Omental fat pad (tissue), 4 donors: Measurements from ENCODE around the gene GMEB1. TPM values are rescaled to one million over a fixed set of nuclear protein-coding genes. Genes with fewer than 3 reads are reported as not detected.
A peak's percentile ranks its signal among the peaks of the same experiment; 100 is the strongest.
"Not testable (repeated sequence)": the region's sequence is repeated elsewhere in the genome, so short reads cannot be mapped to it uniquely, and the experiment has no call there.

Experiments
- ATAC-seq: fragments of 150-250 bp; one replicate; pipeline ENCODE4 v1.9.1; 2016; ENCODE audit warnings: mild to moderate bottlenecking, moderate library complexity; ENCODE audit not compliant: low FRiP score
- DNase-seq: peaks from one replicate; pipeline ENCODE4 v3.0.0-alpha.2; 2019; ENCODE audit warnings: low spot score
- CTCF ChIP-seq, 3 donors: fragments of 450-650 bp; IDR thresholded peaks; one replicate each; pipeline ENCODE4 v1.5.1; 2016 to 2017; ENCODE audit warnings: antibody characterized with exemption in 3 of 3, mild to moderate bottlenecking in 3 of 3, moderate library complexity in 2 of 3
- total RNA-seq, 4 donors: library from RNA; depleted of rRNA; stranded (reverse); fragments of >200 nt; gene quantifications; one replicate each; pipeline ENCODE4 v1.1.0, GENCODE V29; 2016

The GMEB1 gene
- total RNA-seq, 4 donors from 2014 or later: 7.0 to 14.4 (median 13.2) TPM

GRCh38 chr1:28663871-28664470 is 4.6 kb upstream of the GMEB1 start:
- TF ChIP-seq CTCF (IDR thresholded peaks at IDR 0.05): no peak
- DNase-seq (no peak), ATAC-seq (no peak)

- no peak for TF ChIP-seq CTCF (IDR thresholded peaks at IDR 0.05)
- DNase-seq (no peak), ATAC-seq (no peak)
Observed at GRCh38 chr1:28666806-28667205, 1.8 kb upstream of the GMEB1 start.

- TF ChIP-seq CTCF (IDR thresholded peaks at IDR 0.05): no peak
- no peak for DNase-seq
- ATAC-seq: peak; percentile 78
Observed at GRCh38 chr1:28668956-28669723, 556 bp downstream of the GMEB1 start.

- no peak for DNase-seq
- no peak for ATAC-seq
- TF ChIP-seq CTCF (IDR thresholded peaks at IDR 0.05): no peak
Observed at GRCh38 chr1:28671254-28671780, 2.7 kb downstream of the GMEB1 start.

GRCh38 chr1:28672971-28673370 is 4.4 kb downstream of the GMEB1 start:
- not testable (repeated sequence) for ATAC-seq, DNase-seq

- no peak for DNase-seq
- TF ChIP-seq CTCF (IDR thresholded peaks at IDR 0.05): no peak
- ATAC-seq: no peak
Observed at GRCh38 chr1:28675924-28676257, 7.3 kb downstream of the GMEB1 start.

- no peak for DNase-seq
- ATAC-seq: no peak
- TF ChIP-seq CTCF (IDR thresholded peaks at IDR 0.05): no peak
Observed at GRCh38 chr1:28680151-28680550, 11.6 kb downstream of the GMEB1 start.
